IMR-90 (cell line): ENCODE data around the gene PDIA2. TPM values are rescaled to one million over a fixed set of nuclear protein-coding genes. Genes with fewer than 3 reads are reported as not detected.

Source experiments
- ATAC-seq: fragments of 200-7000 bp; cut with Tn5 transposase; 2 replicates; pipeline ENCODE4 v1.9.1; 2020; ENCODE audit warnings: low read depth, mild to moderate bottlenecking, moderate library complexity
- BruUV-seq: library from RNA; stranded (reverse); fragments of 400-500 nt; replicated peaks from 2 replicates; lab custom pipeline; 2021; lab: Mats Ljungman, UMichigan
- CTCF ChIA-PET: fragments of 300-600 bp; formaldehyde crosslinking; extraction: SDS; loops from one replicate; lab custom pipeline; 2021; ENCODE audit warnings: antibody characterized with exemption; lab: Yijun Ruan, JAX
- POLR2A ChIA-PET: fragments of 300-600 bp; sonication (Branson Sonifier 250); formaldehyde crosslinking; loops from one replicate; lab custom pipeline; 2022; ENCODE audit warnings: antibody characterized with exemption; ENCODE audit not compliant: unreplicated experiment; lab: Charles Lee
- DNase-seq: peaks from one replicate; pipeline ENCODE4 v3.0.0; 2013
- H2AFZ ChIP-seq: replicated peaks from 2 replicates; pipeline ENCODE3; 2013; ENCODE audit warnings: low read length, mild to moderate bottlenecking; ENCODE audit not compliant: poor library complexity
- H2AK5ac ChIP-seq: 2 replicates; pipeline ENCODE4 v1.6.1; 2013; ENCODE audit warnings: low read depth, low read length, inconsistent platforms
- H2AK9ac ChIP-seq: replicated peaks from 2 replicates; pipeline ENCODE3; 2013; ENCODE audit warnings: mild to moderate bottlenecking, low read depth, low read length, moderate library complexity; ENCODE audit not compliant: poor library complexity
- H2BK120ac ChIP-seq: 2 replicates; pipeline ENCODE4 v1.6.1; 2013; ENCODE audit warnings: low read depth, low read length, inconsistent platforms
- H2BK15ac ChIP-seq: 3 replicates; pipeline ENCODE4 v1.6.1; 2013; ENCODE audit warnings: low read depth, low read length, inconsistent platforms
- H2BK20ac ChIP-seq: 2 replicates; pipeline ENCODE4 v1.6.1; 2013; ENCODE audit warnings: low read depth, mild to moderate bottlenecking, inconsistent platforms, low read length, moderate library complexity
- H2BK5ac ChIP-seq: 2 replicates; pipeline ENCODE4 v1.6.1; 2013; ENCODE audit warnings: mild to moderate bottlenecking, low read depth, low read length, inconsistent platforms; ENCODE audit not compliant: poor library complexity, severe bottlenecking
- H3K14ac ChIP-seq: replicated peaks from 2 replicates; pipeline ENCODE4 v1.6.1; 2013; ENCODE audit warnings: low read depth, low read length, inconsistent platforms
- H3K18ac ChIP-seq: 2 replicates; pipeline ENCODE4 v1.6.1; 2013; ENCODE audit warnings: low read depth, low read length, control low read depth
- H3K23ac ChIP-seq: 2 replicates; pipeline ENCODE4 v1.6.1; 2013; ENCODE audit warnings: low read depth, low read length, inconsistent platforms
- H3K27ac ChIP-seq: 2 replicates; pipeline ENCODE4 v1.5.1; 2013; ENCODE audit warnings: mild to moderate bottlenecking, control low read depth, low read length; ENCODE audit not compliant: insufficient read depth
- H3K27me3 ChIP-seq: 2 replicates; pipeline ENCODE4 v1.6.1; 2013; ENCODE audit warnings: low read length; ENCODE audit not compliant: control insufficient read depth, insufficient read depth
- H3K36me3 ChIP-seq: 2 replicates; pipeline ENCODE4 v1.6.1; 2013; ENCODE audit warnings: low read length, mixed read lengths; ENCODE audit not compliant: control insufficient read depth, insufficient read depth
- H3K4ac ChIP-seq: 2 replicates; pipeline ENCODE4 v1.6.1; 2013; ENCODE audit warnings: low read depth, low read length, inconsistent platforms
- H3K4me1 ChIP-seq: 2 replicates; pipeline ENCODE4 v1.6.1; 2013; ENCODE audit warnings: low read length, mixed read lengths; ENCODE audit not compliant: control insufficient read depth, insufficient read depth
- H3K4me2 ChIP-seq: 2 replicates; pipeline ENCODE4 v1.6.1; 2013; ENCODE audit warnings: low read depth, mild to moderate bottlenecking, control low read depth, low read length, moderate library complexity
- H3K4me3 ChIP-seq: 2 replicates; pipeline ENCODE4 v1.5.1; 2013; ENCODE audit warnings: low read depth, mild to moderate bottlenecking, control low read depth, low read length, moderate library complexity; ENCODE audit not compliant: insufficient read depth
- H3K56ac ChIP-seq: 2 replicates; pipeline ENCODE4 v1.6.1; 2013; ENCODE audit warnings: low read length, inconsistent platforms; ENCODE audit not compliant: insufficient read depth; ENCODE audit errors: extremely low read depth
- H3K79me1 ChIP-seq, 2 experiments: 2 replicates each; pipeline ENCODE4 v1.6.1; 2013; ENCODE audit warnings: low read length in 2 of 2, inconsistent platforms in 1 of 2, low read depth in 1 of 2
- H3K9ac ChIP-seq: 2 replicates; pipeline ENCODE4 v1.6.1; 2013; ENCODE audit warnings: low read depth, low read length, control low read depth
- H3K9me1 ChIP-seq: 2 replicates; pipeline ENCODE4 v1.6.1; 2013; ENCODE audit warnings: low read length, inconsistent platforms; ENCODE audit not compliant: insufficient read depth
- H3K9me3 ChIP-seq: 2 replicates; pipeline ENCODE4 v1.6.1; 2013; ENCODE audit warnings: low read length; ENCODE audit not compliant: control insufficient read depth, insufficient read depth
- H4K20me1 ChIP-seq: 2 replicates; pipeline ENCODE4 v1.6.1; 2013; ENCODE audit warnings: low read length, inconsistent platforms; ENCODE audit not compliant: insufficient read depth
- H4K5ac ChIP-seq: 2 replicates; pipeline ENCODE4 v1.6.1; 2013; ENCODE audit warnings: mild to moderate bottlenecking, low read depth, low read length, control low read depth
- H4K8ac ChIP-seq, 2 experiments: 2 replicates each; pipeline ENCODE4 v1.6.1; 2013; ENCODE audit warnings: low read depth in 2 of 2, low read length in 2 of 2, control low read depth in 1 of 2, inconsistent platforms in 1 of 2
- H4K91ac ChIP-seq: 2 replicates; pipeline ENCODE4 v1.6.1; 2013; ENCODE audit warnings: low read depth, low read length, inconsistent platforms; ENCODE audit not compliant: insufficient read depth
- BHLHE40 ChIP-seq: fragments of 150-350 bp; IDR thresholded peaks from 2 replicates; pipeline ENCODE4 v1.6.1; 2016; ENCODE audit warnings: mild to moderate bottlenecking, low read depth, low read length
- CEBPB ChIP-seq: IDR thresholded peaks from 2 replicates; pipeline ENCODE4 v1.6.1; 2012; ENCODE audit warnings: low read depth, low read length, improper control_type of control experiment
- CHD1 ChIP-seq: IDR thresholded peaks from 2 replicates; pipeline ENCODE4 v1.6.1; 2012; ENCODE audit warnings: low read depth, low read length, improper control_type of control experiment
- CTCF ChIP-seq: conservative IDR thresholded peaks from 2 replicates; pipeline ENCODE4 v1.5.1; 2012; ENCODE audit warnings: mild to moderate bottlenecking, low read depth, low read length, improper control_type of control experiment
- ELK1 ChIP-seq: fragments of 150-350 bp; IDR thresholded peaks from 2 replicates; pipeline ENCODE4 v1.6.1; 2016; ENCODE audit warnings: low read depth, mild to moderate bottlenecking, low read length, moderate library complexity, borderline replicate concordance
- FOS ChIP-seq: fragments of 150-350 bp; IDR thresholded peaks from 2 replicates; pipeline ENCODE4 v1.6.1; 2016; ENCODE audit warnings: low read depth, low read length
- MAFK ChIP-seq: IDR thresholded peaks from 2 replicates; pipeline ENCODE4 v1.6.1; 2012; ENCODE audit warnings: low read depth, low read length, improper control_type of control experiment
- MAZ ChIP-seq: IDR thresholded peaks from 2 replicates; pipeline ENCODE4 v1.6.1; 2012; ENCODE audit warnings: low read depth, mild to moderate bottlenecking, low read length, improper control_type of control experiment, moderate library complexity, borderline replicate concordance
- MXI1 ChIP-seq: IDR thresholded peaks from 2 replicates; pipeline ENCODE4 v1.6.1; 2012; ENCODE audit warnings: low read depth, mild to moderate bottlenecking, low read length, moderate library complexity, borderline replicate concordance
- NFE2L2 ChIP-seq: fragments of 150-350 bp; IDR thresholded peaks from 2 replicates; pipeline ENCODE4 v1.6.1; 2016; ENCODE audit warnings: low read depth, mild to moderate bottlenecking, low read length
- POLR2A ChIP-seq: IDR thresholded peaks from 2 replicates; pipeline ENCODE4 v1.6.1; 2012; ENCODE audit warnings: mild to moderate bottlenecking, low read depth, low read length
- RAD21 ChIP-seq: IDR thresholded peaks from 2 replicates; pipeline ENCODE4 v1.6.1; 2012; ENCODE audit warnings: low read length, improper control_type of control experiment
- RCOR1 ChIP-seq: IDR thresholded peaks from 2 replicates; pipeline ENCODE4 v1.6.1; 2012; ENCODE audit warnings: mild to moderate bottlenecking, low read length, improper control_type of control experiment; ENCODE audit not compliant: insufficient replicate concordance
- RFX5 ChIP-seq: IDR thresholded peaks from 2 replicates; pipeline ENCODE4 v1.8.0; 2012; ENCODE audit warnings: low read depth, mild to moderate bottlenecking, low read length, moderate library complexity
- SMC3 ChIP-seq: fragments of 150-350 bp; IDR thresholded peaks from 2 replicates; pipeline ENCODE4 v1.6.1; 2016; ENCODE audit warnings: low read depth, mild to moderate bottlenecking, antibody characterized with exemption, low read length, moderate library complexity
- USF2 ChIP-seq: fragments of 150-350 bp; IDR thresholded peaks from 2 replicates; pipeline ENCODE4 v1.6.1; 2017; ENCODE audit warnings: mild to moderate bottlenecking, antibody characterized with exemption, low read length, low read depth
- WGBS, 2 experiments: methylation state at CpG; one replicate each; pipeline versions ENCODE4 v1.1.5 to v1.1.7; 2013; ENCODE audit warnings: missing lambda C conversion rate in 2 of 2; ENCODE audit not compliant: insufficient read length in 1 of 2; ENCODE audit errors: extremely low coverage in 2 of 2; 5-methylcytosine and 5-hydroxymethylcytosine counted together
- dilution Hi-C: fragments of 300-500 bp; cut with HindIII; formaldehyde crosslinking; loops from one replicate; pipeline ENCODE4 v1.14.3; 2018; ENCODE audit warnings: low sequenced_read_pairs; ENCODE audit not compliant: unreplicated experiment
- in situ Hi-C: fragments of 300-500 bp; cut with MboI; formaldehyde crosslinking; loops from 3 replicates; pipeline ENCODE4 v1.14.3; 2019; ENCODE audit warnings: low sequenced_read_pairs, inconsistent platforms, mixed read lengths
- intact Hi-C: fragments of 100-400 bp; cut with micrococcal nuclease; formaldehyde crosslinking; loops from 2 replicates; pipeline ENCODE4 v1.10.0; 2022
- polyA plus RNA-seq, 3 experiments: library from polyadenylated mRNA; depleted of rRNA; stranded (reverse); fragments of >200 nt; gene quantifications; 2 replicates each; pipeline ENCODE4 v1.2.3, GENCODE V29; 2012; ENCODE audit warnings: low replicate concordance in 1 of 3
- total RNA-seq: library from RNA; depleted of rRNA; stranded (reverse); fragments of >200 nt; gene quantifications from 2 replicates; pipeline ENCODE4 v1.2.3, GENCODE V29; 2012

PDIA2 gene
- total and polyA plus RNA-seq, 2 of the 4 experiments (the other 2 are of a cell fraction): 0.17 TPM; not detected in 1

GRCh38 chr16:255183-255582, 27.8 kb upstream of the PDIA2 start:
- H3K14ac ChIP-seq: no peak overlapping the region
- H2AFZ ChIP-seq: no peak overlapping the region
- no peak overlapping the region for H3K27ac ChIP-seq
- no peak overlapping the region for H2BK15ac ChIP-seq
- dilution Hi-C loops: no loop called here
- no peak overlapping the region for H4K8ac ChIP-seq
- no peaks in the 10 kb centered on the region for H3K79me1 ChIP-seq
- H3K4me3 ChIP-seq: no peak overlapping the region
- no peak overlapping the region for H3K4ac ChIP-seq
- no peak overlapping the region for H2BK5ac ChIP-seq
- no peak overlapping the region for H4K91ac ChIP-seq
- peaks cover 27% of the 10 kb centered on the region for H3K36me3 ChIP-seq
- H2AK9ac ChIP-seq: no peak overlapping the region
- CTCF ChIA-PET: no interaction called here
- H3K18ac ChIP-seq: no peak overlapping the region
- H3K27me3 ChIP-seq: no peaks in the 10 kb centered on the region
- H4K20me1 ChIP-seq: no peaks in the 10 kb centered on the region
- no peak overlapping the region for H2BK120ac ChIP-seq
- intact Hi-C loops: no loop called here
- no peak overlapping the region for H2AK5ac ChIP-seq
- no TSS peak for BruUV-seq
- TF ChIP-seq RAD21 (no peak), RFX5 (no peak), SMC3 (no peak), CEBPB (no peak), USF2 (no peak), MAFK (no peak), RCOR1 (no peak), MAZ (no peak), BHLHE40 (no peak), CHD1 (no peak), ELK1 (no peak), POLR2A (no peak), CTCF (no peak), FOS (no peak), NFE2L2 (no peak), MXI1 (no peak)
- no peak overlapping the region for H3K4me2 ChIP-seq
- H3K56ac ChIP-seq: no peak overlapping the region
- H3K9ac ChIP-seq: no peak overlapping the region
- H3K23ac ChIP-seq: no peak overlapping the region
- DNase-seq (no peak), ATAC-seq (no peak)
- no peak overlapping the region for H4K5ac ChIP-seq
- POLR2A ChIA-PET: no interaction called here
- no CpG with 5 or more reads among the region's 6 CpGs for WGBS, 2 experiments
- no peaks in the 10 kb centered on the region for H3K4me1 ChIP-seq
- H3K9me1 ChIP-seq: no peaks in the 10 kb centered on the region
- in situ Hi-C loops: no loop called here
- H2BK20ac ChIP-seq: no peak overlapping the region
- no peaks in the 10 kb centered on the region for H3K9me3 ChIP-seq
